Body of pancreas (tissue), 4 donors: ENCODE data around the gene SLC34A3. TPM values are rescaled to one million over a fixed set of nuclear protein-coding genes. Genes with fewer than 3 reads are reported as not detected.
A peak's percentile ranks its signal among the peaks of the same experiment; 100 is the strongest.

ENCODE experiments used
- ATAC-seq: fragments of 150-250 bp; one replicate; pipeline ENCODE4 v1.9.1; 2016
- DNase-seq, 4 donors: peaks; one replicate each; pipeline ENCODE4 v3.0.0-alpha.2; 2019
- H3K27ac ChIP-seq, 4 donors: fragments of 200-600 bp; sonication (generic); 1 replicate in 3 of 4; 2 replicates in 1 of 4; pipeline versions ENCODE4 v1.5.1 to v1.6.1; 2016 to 2019; ENCODE audit warnings: mild to moderate bottlenecking in 1 of 4, mixed read lengths in 1 of 4, moderate library complexity in 1 of 4
- H3K27me3 ChIP-seq, 2 donors: fragments of 200-600 bp; sonication (generic); one replicate each; pipeline ENCODE4 v1.6.0; 2016; ENCODE audit warnings: mild to moderate bottlenecking in 1 of 2
- H3K36me3 ChIP-seq, 2 donors: fragments of 200-600 bp; sonication (generic); replicated peaks in 1 of 2; 2 replicates each; pipeline ENCODE4 v1.5.1; 2016; ENCODE audit warnings: low read depth in 2 of 2; ENCODE audit not compliant: insufficient read depth in 1 of 2
- H3K4me1 ChIP-seq: fragments of 200-600 bp; sonication (generic); one replicate; pipeline ENCODE4 v1.6.0; 2016
- H3K4me3 ChIP-seq, 2 donors: fragments of 200-600 bp; sonication (generic); 1 replicate in 1 of 2; 2 replicates in 1 of 2; pipeline ENCODE4 v1.5.1; 2016 to 2019
- H3K9me3 ChIP-seq, 3 donors: fragments of 200-600 bp; sonication (generic); 1 replicate in 2 of 3; 2 replicates in 1 of 3; pipeline ENCODE4 v1.5.1; 2016
- POLR2A ChIP-seq, 3 donors: fragments of 450-650 bp; IDR thresholded peaks; one replicate each; pipeline ENCODE4 v1.6.1; 2016; ENCODE audit warnings: antibody characterized with exemption in 3 of 3, mild to moderate bottlenecking in 2 of 3
- WGBS, 2 donors: methylation state at CpG; one replicate each; pipeline ENCODE4 v1.1.5; 2017; 5-methylcytosine and 5-hydroxymethylcytosine counted together
- intact Hi-C: fragments of 100-400 bp; cut with DNase I; formaldehyde crosslinking; loops from one replicate; pipeline ENCODE4 v1.15.1; 2023
- total RNA-seq, 2 donors: library from RNA; depleted of rRNA; stranded (reverse); fragments of >200 nt; gene quantifications; one replicate each; pipeline ENCODE4 v1.1.0, GENCODE V29; 2016
- TF ChIP-seq, protein P1 (sequence below), 7 experiments: fragments of 450-650 bp in 4 of 7; fragments of 200-600 bp in 3 of 7; sonication (generic) in 3 of 7; IDR thresholded peaks; one replicate each; pipeline ENCODE4 v1.5.1; 2016 to 2019; ENCODE audit warnings: antibody characterized with exemption in 7 of 7

The SLC34A3 gene
- total RNA-seq, 2 donors from 2014 or later: 0.33 TPM; not detected in 1

DNA sequence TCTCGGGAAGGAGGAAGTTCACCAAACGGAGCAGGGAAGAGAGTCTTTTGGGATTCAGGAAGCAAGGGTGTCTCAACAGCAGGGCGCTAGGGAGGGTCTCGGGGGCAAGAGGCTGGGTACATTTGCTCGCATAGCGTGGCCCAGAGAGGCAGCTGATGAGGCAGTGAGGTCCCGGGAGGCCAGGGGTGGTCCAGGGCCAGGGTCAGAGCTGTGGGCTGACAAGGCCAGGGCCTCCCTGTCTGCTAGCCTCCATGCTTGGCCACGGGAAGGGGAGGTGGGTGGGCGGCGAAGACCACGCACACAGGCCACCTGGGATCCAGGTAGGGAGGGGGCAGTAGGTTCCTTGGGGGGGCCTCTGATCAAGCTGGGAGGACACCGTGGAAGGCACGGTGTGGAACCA lies 19.2 kb upstream of the SLC34A3 start:
- WGBS, 2 donors: 76 to 88% methylated on average over 11 to 13 of the region's 13 CpGs
- H3K36me3 ChIP-seq: no peaks in the 10 kb centered on the region
- H3K27ac ChIP-seq: no peak overlapping the region
- DNase-seq (no peak), ATAC-seq (no peak)
- no peak for TF ChIP-seq POLR2A (IDR thresholded peaks at IDR 0.05)
- TF ChIP-seq, protein P1, sequence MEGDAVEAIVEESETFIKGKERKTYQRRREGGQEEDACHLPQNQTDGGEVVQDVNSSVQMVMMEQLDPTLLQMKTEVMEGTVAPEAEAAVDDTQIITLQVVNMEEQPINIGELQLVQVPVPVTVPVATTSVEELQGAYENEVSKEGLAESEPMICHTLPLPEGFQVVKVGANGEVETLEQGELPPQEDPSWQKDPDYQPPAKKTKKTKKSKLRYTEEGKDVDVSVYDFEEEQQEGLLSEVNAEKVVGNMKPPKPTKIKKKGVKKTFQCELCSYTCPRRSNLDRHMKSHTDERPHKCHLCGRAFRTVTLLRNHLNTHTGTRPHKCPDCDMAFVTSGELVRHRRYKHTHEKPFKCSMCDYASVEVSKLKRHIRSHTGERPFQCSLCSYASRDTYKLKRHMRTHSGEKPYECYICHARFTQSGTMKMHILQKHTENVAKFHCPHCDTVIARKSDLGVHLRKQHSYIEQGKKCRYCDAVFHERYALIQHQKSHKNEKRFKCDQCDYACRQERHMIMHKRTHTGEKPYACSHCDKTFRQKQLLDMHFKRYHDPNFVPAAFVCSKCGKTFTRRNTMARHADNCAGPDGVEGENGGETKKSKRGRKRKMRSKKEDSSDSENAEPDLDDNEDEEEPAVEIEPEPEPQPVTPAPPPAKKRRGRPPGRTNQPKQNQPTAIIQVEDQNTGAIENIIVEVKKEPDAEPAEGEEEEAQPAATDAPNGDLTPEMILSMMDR (IDR thresholded peaks at IDR 0.05): no peak
- H3K4me3 ChIP-seq: no peak overlapping the region
- no peaks in the 10 kb centered on the region for H3K27me3 ChIP-seq
- intact Hi-C loops: no loop called here
- peaks cover 6% of the 10 kb centered on the region for H3K4me1 ChIP-seq
- H3K9me3 ChIP-seq: no peaks in the 10 kb centered on the region

DNA sequence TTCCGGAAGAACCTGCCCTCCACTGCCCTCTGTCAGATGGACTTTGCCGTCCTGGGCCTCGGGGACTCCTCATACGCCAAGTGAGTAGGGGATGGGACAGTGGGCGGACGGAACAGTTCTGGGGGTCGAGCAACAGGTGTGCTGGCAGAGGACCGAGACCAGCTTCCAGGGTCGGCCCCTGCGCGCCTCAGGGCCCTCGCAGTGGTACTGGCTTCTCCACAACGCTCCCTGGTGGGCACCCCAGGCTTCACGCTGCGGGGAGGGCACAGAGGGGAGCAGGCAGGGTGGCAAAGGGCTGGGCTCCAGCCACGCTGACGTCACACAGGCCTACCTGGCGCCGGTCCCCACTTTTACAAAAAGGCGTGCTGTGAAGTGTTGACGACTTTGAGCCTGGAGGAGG lies 18.2 kb upstream of the SLC34A3 start:
- Histone ChIP-seq H3K27ac (no peak overlapping the region), H3K36me3 (no peaks in the 10 kb centered on the region), H3K4me1 (peaks cover 9% of the 10 kb centered on the region), H3K27me3 (no peaks in the 10 kb centered on the region), H3K9me3 (no peaks in the 10 kb centered on the region), H3K4me3 (no peak overlapping the region)
- intact Hi-C loops: no loop called here
- ATAC-seq (no peak), DNase-seq (no peak)
- 78 to 82% methylated on average over 21 of the region's 21 CpGs for WGBS, 2 donors
- no peak for TF ChIP-seq POLR2A (IDR thresholded peaks at IDR 0.05)
- TF ChIP-seq, protein P1 (IDR thresholded peaks at IDR 0.05): no peak

DNA sequence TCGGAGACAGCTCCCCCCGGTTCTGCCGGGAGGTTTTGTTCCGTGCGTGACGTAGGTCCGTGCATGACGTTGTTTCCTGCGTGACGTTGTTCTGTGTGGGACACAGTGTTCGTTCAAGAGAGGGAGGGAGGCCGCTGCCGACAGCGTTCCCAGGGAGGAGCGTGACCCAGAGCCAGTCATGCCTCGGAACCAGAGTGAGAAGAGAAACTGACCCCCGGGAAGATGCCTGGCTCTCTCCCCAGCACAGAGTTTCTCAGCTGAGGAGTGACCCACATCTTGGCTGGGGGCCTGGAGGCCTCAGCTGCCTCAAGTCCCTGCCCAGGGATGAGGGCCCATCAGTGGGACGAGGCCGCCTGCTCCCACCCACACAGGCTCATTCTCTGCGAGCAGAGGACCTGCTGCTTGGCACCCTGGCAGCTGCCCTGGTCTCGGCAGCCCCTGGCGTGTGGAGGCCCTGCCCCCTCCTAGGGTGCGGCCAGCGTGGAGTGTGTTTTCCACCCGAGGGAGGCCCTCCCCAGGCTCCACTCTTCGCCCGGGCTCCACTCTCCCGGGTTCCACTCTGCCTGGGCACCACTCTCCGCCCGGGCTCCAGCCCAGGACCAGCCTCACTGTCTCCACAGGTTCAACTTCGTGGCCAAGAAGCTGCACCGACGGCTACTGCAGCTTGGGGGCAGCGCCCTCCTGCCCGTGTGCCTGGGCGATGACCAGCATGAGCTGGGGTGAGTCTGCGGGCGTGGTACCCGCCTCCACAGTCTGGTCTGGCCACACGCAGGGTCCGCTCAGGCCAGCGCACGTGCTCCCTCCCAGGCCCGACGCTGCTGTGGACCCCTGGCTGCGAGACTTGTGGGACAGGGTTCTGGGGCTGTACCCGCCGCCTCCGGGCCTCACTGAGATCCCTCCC lies 17.3 kb upstream of the SLC34A3 start:
- intact Hi-C loops: no loop called here
- WGBS, 2 donors: 89 to 94% methylated on average over 34 to 43 of the region's 49 CpGs
- no peak overlapping the region for H3K4me3 ChIP-seq

DNA sequence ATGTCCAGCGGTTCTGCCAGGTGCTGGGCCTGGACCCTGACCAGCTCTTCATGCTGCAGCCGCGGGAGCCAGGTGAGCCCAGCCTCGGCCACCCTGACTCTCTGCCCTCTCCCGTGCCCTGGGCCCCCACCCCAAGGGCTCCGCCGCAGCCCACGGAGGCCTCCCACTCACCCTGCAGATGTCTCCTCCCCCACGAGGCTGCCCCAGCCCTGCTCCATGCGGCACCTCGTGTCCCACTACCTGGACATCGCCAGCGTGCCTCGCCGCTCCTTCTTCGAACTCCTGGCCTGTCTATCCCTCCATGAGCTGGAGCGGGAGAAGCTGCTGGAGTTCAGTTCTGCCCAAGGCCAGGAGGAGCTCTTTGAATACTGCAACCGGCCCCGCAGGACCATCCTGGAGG lies 16.1 kb upstream of the SLC34A3 start:
- Histone ChIP-seq H3K36me3 (no peaks in the 10 kb centered on the region), H3K4me3 (no peak overlapping the region), H3K27ac (no peak overlapping the region), H3K4me1 (peaks cover 30% of the 10 kb centered on the region), H3K9me3 (no peaks in the 10 kb centered on the region), H3K27me3 (no peaks in the 10 kb centered on the region)
- DNase-seq (no peak), ATAC-seq (no peak)
- intact Hi-C loops: no loop called here
- no peak for TF ChIP-seq POLR2A (IDR thresholded peaks at IDR 0.05)
- TF ChIP-seq, protein P1 (IDR thresholded peaks at IDR 0.05): no peak
- WGBS, 2 donors: 89 to 95% methylated on average over 18 of the region's 19 CpGs

More for the DNA sequence above, 17.3 kb upstream of the SLC34A3 start:
- Histone ChIP-seq H3K36me3 (no peaks in the 10 kb centered on the region), H3K4me1 (peaks cover 18% of the 10 kb centered on the region), H3K9me3 (no peaks in the 10 kb centered on the region), H3K27ac (no peak overlapping the region), H3K27me3 (no peaks in the 10 kb centered on the region)
- no peak for DNase-seq
- TF ChIP-seq, protein P1 (IDR thresholded peaks at IDR 0.05): peak in 1 of 7 experiments; percentile 17
- TF ChIP-seq POLR2A (IDR thresholded peaks at IDR 0.05): no peak
- no peak for ATAC-seq
